Neural cell (in vitro differentiated cells): ENCODE results near the gene GABBR2. TPM values are rescaled to one million over a fixed set of nuclear protein-coding genes. Genes with fewer than 3 reads are reported as not detected.

ENCODE experiments used
- H2AFZ ChIP-seq: fragments of 200-600, 300-800 bp; sonication (generic), shearing (Covaris generic); 2 replicates; pipeline ENCODE4 v1.6.0; 2014; ENCODE audit warnings: low read depth, mild to moderate bottlenecking, antibody characterized with exemption, low read length, moderate library complexity
- H3F3A ChIP-seq: fragments of 200-600 bp; shearing (Covaris generic); 2 replicates; pipeline ENCODE4 v1.6.1; 2016; ENCODE audit warnings: mild to moderate bottlenecking, moderate library complexity, mixed read lengths, antibody characterized with exemption, low read length; ENCODE audit not compliant: insufficient read depth, poor library complexity, severe bottlenecking
- H3K27ac ChIP-seq: fragments of 200-600, 300-800 bp; sonication (generic), shearing (Covaris generic); 2 replicates; pipeline ENCODE4 v1.5.1; 2014; ENCODE audit warnings: mild to moderate bottlenecking, low read length, moderate library complexity
- H3K27me3 ChIP-seq: fragments of 300-800, 200-600 bp; sonication (generic), shearing (Covaris generic); 2 replicates; pipeline ENCODE4 v1.6.0; 2014; ENCODE audit warnings: mild to moderate bottlenecking, low read depth, low read length, moderate library complexity; ENCODE audit not compliant: insufficient read depth
- H3K36me3 ChIP-seq: fragments of 300-800, 200-600 bp; sonication (generic), shearing (Covaris generic); 2 replicates; pipeline ENCODE4 v1.5.1; 2014; ENCODE audit warnings: mild to moderate bottlenecking, antibody characterized with exemption, low read length, moderate library complexity; ENCODE audit not compliant: insufficient read depth
- H3K4me2 ChIP-seq: fragments of 300-800, 200-600 bp; sonication (generic), shearing (Covaris generic); 2 replicates; pipeline ENCODE4 v1.6.0; 2014; ENCODE audit warnings: mild to moderate bottlenecking, low read length
- H3K4me3 ChIP-seq: fragments of 300-800, 200-600 bp; sonication (generic), shearing (Covaris generic); 2 replicates; pipeline ENCODE4 v1.5.1; 2014; ENCODE audit warnings: mild to moderate bottlenecking, low read length, moderate library complexity
- H3K79me2 ChIP-seq: fragments of 200-600 bp; shearing (Covaris generic); replicated peaks from 2 replicates; pipeline ENCODE4 v1.6.0; 2014; ENCODE audit warnings: mild to moderate bottlenecking, low read length, moderate library complexity; ENCODE audit not compliant: insufficient read depth
- H3K9ac ChIP-seq: fragments of 300-800, 200-600 bp; sonication (generic), shearing (Covaris generic); 2 replicates; pipeline ENCODE4 v1.6.1; 2016; ENCODE audit warnings: mild to moderate bottlenecking, low read length, mixed read lengths
- H3K9me2 ChIP-seq: fragments of 200-600 bp; shearing (Covaris generic); 2 replicates; pipeline ENCODE4 v1.6.1; 2016; ENCODE audit warnings: mild to moderate bottlenecking, low read length, mixed read lengths; ENCODE audit not compliant: insufficient read depth
- H3K9me3 ChIP-seq: fragments of 200-600, 300-800 bp; sonication (generic), shearing (Covaris generic); 2 replicates; pipeline ENCODE4 v1.6.1; 2016; ENCODE audit warnings: mild to moderate bottlenecking, mixed run types, low read length, moderate library complexity, mixed read lengths
- H4K20me1 ChIP-seq: fragments of 200-600 bp; shearing (Covaris generic); 2 replicates; pipeline ENCODE4 v1.6.1; 2016; ENCODE audit warnings: mild to moderate bottlenecking, mixed run types; ENCODE audit not compliant: insufficient read depth
- CTCF ChIP-seq: fragments of 450-650 bp; IDR thresholded peaks from 2 replicates; pipeline ENCODE4 v1.5.1; 2014; ENCODE audit warnings: antibody characterized with exemption, mild to moderate bottlenecking, moderate library complexity; ENCODE audit not compliant: poor library complexity, severe bottlenecking
- EZH2 ChIP-seq: fragments of 200-600, 300-800 bp; shearing (Covaris generic), sonication (generic); IDR thresholded peaks from 2 replicates; pipeline ENCODE4 v1.6.1; 2014; ENCODE audit warnings: antibody characterized with exemption, low read length, borderline replicate concordance, mild to moderate bottlenecking; ENCODE audit not compliant: insufficient read depth, poor library complexity, severe bottlenecking
- MXI1 ChIP-seq: fragments of 450-650 bp; conservative IDR thresholded peaks from 2 replicates; pipeline ENCODE4 v1.6.1; 2014; ENCODE audit warnings: antibody characterized with exemption, mild to moderate bottlenecking; ENCODE audit not compliant: poor library complexity, severe bottlenecking
- RAD21 ChIP-seq: fragments of 450-650 bp; conservative IDR thresholded peaks from 2 replicates; pipeline ENCODE4 v1.6.1; 2014; ENCODE audit warnings: antibody characterized with exemption, mild to moderate bottlenecking, moderate library complexity
- SMC3 ChIP-seq: fragments of 450-650 bp; conservative IDR thresholded peaks from 2 replicates; pipeline ENCODE4 v1.6.1; 2014; ENCODE audit warnings: antibody characterized with exemption, mild to moderate bottlenecking, moderate library complexity; ENCODE audit not compliant: poor library complexity
- TAF1 ChIP-seq: IDR thresholded peaks from 2 replicates; pipeline ENCODE4 v1.6.1; 2012; ENCODE audit warnings: low read depth
- polyA plus RNA-seq: library from polyadenylated mRNA; depleted of rRNA; stranded (reverse); fragments of >200 nt; gene quantifications from 2 replicates; pipeline ENCODE4 v1.2.3, GENCODE V29; 2014
- TF ChIP-seq, protein P1 (sequence below): IDR thresholded peaks from 2 replicates; pipeline ENCODE4 v1.6.1; 2012; ENCODE audit warnings: borderline replicate concordance

GABBR2 gene
- polyA plus RNA-seq, 1 donor from 2014 or later: 7.1 TPM

DNA sequence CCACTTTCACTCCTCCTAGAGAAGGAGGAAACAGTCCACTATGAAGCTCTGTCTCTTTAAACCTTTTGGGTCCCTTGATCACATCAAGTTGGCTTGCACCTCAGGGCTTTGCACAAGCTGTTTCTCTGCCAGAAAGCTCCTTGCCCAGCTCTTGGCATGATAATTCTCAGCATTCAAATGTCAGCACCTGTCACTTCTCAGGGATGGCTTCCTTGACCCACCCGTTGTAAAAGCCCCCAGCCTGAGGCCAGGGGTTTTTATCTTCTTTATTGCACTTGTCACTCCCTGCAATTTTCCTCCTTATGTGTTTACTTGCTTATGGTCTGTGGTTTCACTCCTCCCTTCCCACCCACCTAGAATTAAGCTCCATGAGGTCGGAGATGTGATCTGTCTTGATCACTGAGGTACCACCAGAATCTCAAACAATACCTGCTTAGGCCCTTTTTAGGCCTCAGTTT, 252.6 kb downstream of the GABBR2 start:
- no peak overlapping the region for H3K9ac ChIP-seq
- H3K9me2 ChIP-seq: no peaks in the 10 kb centered on the region
- H4K20me1 ChIP-seq: no peaks in the 10 kb centered on the region
- no peak overlapping the region for H3K4me2 ChIP-seq
- peaks cover 5% of the 10 kb centered on the region for H3K9me3 ChIP-seq
- no peaks in the 10 kb centered on the region for H3F3A ChIP-seq
- no peak for TF ChIP-seq EZH2
- TF ChIP-seq MXI1: no peak
- TF ChIP-seq, protein P1, sequence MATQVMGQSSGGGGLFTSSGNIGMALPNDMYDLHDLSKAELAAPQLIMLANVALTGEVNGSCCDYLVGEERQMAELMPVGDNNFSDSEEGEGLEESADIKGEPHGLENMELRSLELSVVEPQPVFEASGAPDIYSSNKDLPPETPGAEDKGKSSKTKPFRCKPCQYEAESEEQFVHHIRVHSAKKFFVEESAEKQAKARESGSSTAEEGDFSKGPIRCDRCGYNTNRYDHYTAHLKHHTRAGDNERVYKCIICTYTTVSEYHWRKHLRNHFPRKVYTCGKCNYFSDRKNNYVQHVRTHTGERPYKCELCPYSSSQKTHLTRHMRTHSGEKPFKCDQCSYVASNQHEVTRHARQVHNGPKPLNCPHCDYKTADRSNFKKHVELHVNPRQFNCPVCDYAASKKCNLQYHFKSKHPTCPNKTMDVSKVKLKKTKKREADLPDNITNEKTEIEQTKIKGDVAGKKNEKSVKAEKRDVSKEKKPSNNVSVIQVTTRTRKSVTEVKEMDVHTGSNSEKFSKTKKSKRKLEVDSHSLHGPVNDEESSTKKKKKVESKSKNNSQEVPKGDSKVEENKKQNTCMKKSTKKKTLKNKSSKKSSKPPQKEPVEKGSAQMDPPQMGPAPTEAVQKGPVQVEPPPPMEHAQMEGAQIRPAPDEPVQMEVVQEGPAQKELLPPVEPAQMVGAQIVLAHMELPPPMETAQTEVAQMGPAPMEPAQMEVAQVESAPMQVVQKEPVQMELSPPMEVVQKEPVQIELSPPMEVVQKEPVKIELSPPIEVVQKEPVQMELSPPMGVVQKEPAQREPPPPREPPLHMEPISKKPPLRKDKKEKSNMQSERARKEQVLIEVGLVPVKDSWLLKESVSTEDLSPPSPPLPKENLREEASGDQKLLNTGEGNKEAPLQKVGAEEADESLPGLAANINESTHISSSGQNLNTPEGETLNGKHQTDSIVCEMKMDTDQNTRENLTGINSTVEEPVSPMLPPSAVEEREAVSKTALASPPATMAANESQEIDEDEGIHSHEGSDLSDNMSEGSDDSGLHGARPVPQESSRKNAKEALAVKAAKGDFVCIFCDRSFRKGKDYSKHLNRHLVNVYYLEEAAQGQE: no peak
- TF ChIP-seq SMC3: no peak
- TF ChIP-seq CTCF: no peak
- no peak overlapping the region for H2AFZ ChIP-seq
- H3K36me3 ChIP-seq: no peaks in the 10 kb centered on the region
- no peaks in the 10 kb centered on the region for H3K79me2 ChIP-seq
- no peak overlapping the region for H3K27ac ChIP-seq
- no peaks in the 10 kb centered on the region for H3K27me3 ChIP-seq
- H3K4me3 ChIP-seq: no peak overlapping the region

- H3K79me2 ChIP-seq: no peaks in the 10 kb centered on the region
- no peak overlapping the region for H3K4me3 ChIP-seq
- H3K27me3 ChIP-seq: no peaks in the 10 kb centered on the region
- no peak overlapping the region for H3K27ac ChIP-seq
- peaks cover 5% of the 10 kb centered on the region for H3K9me3 ChIP-seq
- no peak overlapping the region for H3K4me2 ChIP-seq
- no peaks in the 10 kb centered on the region for H3K9me2 ChIP-seq
- no peaks in the 10 kb centered on the region for H3F3A ChIP-seq
- H2AFZ ChIP-seq: no peak overlapping the region
- H3K36me3 ChIP-seq: no peaks in the 10 kb centered on the region
- H3K9ac ChIP-seq: no peak overlapping the region
- TF ChIP-seq RAD21 (no peak), TAF1 (no peak)
- H4K20me1 ChIP-seq: no peaks in the 10 kb centered on the region
Observed at GRCh38 chr9:98455256-98456155, 253.2 kb downstream of the GABBR2 start.
